ENCODE data around the gene PDCL2.
"Not testable (repeated sequence)": the region's sequence is repeated elsewhere in the genome, so short reads cannot be mapped to it uniquely, and the experiment has no call there.

The PDCL2 gene

DNA sequence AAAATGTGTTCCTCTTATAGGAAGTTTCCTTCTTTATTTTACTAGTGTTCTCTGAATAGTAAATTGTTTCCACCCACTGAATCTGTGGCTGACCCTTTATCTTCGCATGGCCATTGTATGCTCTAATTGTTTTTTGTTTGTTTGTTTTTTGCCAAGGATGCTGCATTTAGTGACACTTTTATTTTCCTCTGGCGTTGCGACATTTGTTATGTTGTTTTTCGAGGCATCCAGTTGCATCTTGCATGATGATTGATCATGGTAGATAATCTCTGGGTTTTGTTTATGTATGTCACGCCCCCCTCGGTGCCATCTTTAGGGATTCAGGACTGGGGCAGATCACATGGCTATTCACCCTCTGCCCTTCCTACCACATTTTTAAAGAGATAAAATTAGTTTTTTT lies 41.9 kb upstream of the PDCL2 start:
- TF ChIP-seq, protein P1, sequence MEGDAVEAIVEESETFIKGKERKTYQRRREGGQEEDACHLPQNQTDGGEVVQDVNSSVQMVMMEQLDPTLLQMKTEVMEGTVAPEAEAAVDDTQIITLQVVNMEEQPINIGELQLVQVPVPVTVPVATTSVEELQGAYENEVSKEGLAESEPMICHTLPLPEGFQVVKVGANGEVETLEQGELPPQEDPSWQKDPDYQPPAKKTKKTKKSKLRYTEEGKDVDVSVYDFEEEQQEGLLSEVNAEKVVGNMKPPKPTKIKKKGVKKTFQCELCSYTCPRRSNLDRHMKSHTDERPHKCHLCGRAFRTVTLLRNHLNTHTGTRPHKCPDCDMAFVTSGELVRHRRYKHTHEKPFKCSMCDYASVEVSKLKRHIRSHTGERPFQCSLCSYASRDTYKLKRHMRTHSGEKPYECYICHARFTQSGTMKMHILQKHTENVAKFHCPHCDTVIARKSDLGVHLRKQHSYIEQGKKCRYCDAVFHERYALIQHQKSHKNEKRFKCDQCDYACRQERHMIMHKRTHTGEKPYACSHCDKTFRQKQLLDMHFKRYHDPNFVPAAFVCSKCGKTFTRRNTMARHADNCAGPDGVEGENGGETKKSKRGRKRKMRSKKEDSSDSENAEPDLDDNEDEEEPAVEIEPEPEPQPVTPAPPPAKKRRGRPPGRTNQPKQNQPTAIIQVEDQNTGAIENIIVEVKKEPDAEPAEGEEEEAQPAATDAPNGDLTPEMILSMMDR (conservative IDR thresholded peaks at IDR 0.05; ENCODE audit: low read depth, low read length): no peak
- no peak overlapping the region for H3K4me3 ChIP-seq (ENCODE audit: low read length)
- DNase-seq (ENCODE audit: low read depth): no peak

DNA sequence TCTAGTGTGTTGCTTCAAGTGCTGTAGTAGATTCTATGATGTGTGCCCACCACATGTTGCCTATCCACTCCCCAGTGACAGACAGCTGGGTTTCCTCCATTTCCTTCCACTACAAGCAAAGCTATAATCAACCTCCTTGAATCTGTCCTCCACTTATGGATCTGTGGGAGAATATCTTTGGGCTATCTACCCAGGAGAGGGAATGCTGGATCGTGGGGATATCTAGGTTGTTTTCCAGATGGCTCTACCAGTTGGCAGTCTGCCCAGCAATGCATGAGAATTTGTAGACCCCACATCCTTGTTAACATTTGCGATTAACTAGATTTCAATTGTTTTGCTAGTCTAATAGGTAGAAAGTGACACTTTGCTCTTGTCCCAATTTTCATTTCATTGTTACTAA lies 33.8 kb upstream of the PDCL2 start:
- TF ChIP-seq, protein P1 (conservative IDR thresholded peaks at IDR 0.05; ENCODE audit: low read depth, low read length): no peak
- H3K4me3 ChIP-seq (ENCODE audit: low read length): no peak overlapping the region
- no peak for DNase-seq (ENCODE audit: low read depth)

DNA sequence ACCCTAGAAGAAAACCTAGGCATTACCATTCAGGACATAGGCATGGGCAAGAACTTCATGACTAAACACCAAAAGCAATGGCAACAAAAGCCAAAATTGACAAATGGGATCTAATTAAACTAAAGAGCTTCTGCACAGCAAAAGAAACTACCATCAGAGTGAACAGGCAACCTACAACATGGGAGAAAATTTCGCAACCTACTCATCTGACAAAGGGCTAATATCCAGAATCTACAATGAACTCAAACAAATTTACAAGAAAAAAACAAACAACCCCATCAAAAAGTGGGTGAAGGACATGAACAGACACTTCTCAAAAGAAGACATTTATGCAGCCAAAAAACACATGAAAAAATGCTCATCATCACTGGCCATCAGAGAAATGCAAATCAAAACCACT lies 32.0 kb upstream of the PDCL2 start:
- not testable (repeated sequence) for H3K4me3 ChIP-seq (ENCODE audit: low read length); DNase-seq (ENCODE audit: low read depth)

DNA sequence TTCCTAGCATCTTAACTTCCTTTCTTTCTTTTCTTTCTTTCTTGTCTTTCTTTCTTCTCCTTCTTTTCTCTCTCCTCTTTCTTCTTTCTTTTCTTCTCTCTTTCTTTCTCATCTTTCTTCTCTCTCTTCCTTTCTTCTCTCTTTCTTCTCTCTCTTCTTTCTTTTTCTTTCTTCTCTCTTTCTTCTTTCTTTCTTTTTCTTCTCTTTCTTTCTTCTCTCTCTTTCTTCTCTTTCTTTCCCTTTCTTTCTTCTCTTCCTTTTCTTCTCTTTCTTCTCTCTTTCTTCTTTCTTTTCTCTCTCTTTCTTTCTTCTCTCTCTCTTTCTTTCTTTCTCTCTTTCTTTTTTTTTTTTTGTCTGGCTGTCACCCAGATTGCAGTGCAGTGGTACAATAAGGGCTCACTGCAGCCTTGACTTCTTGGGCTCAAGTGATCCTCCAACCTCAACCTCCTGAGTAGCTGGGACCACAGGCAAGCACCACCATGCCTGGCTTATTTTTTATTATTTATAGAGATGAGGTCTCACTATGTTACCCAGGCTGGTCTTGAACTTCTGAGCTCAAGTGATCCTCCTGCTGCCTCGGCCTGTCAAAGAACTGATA lies 26.6 kb upstream of the PDCL2 start:
- TF ChIP-seq, protein P1 (conservative IDR thresholded peaks at IDR 0.05; ENCODE audit: low read depth, low read length): no peak
- no peak for DNase-seq (ENCODE audit: low read depth)
- no peak overlapping the region for H3K4me3 ChIP-seq (ENCODE audit: low read length)

DNA sequence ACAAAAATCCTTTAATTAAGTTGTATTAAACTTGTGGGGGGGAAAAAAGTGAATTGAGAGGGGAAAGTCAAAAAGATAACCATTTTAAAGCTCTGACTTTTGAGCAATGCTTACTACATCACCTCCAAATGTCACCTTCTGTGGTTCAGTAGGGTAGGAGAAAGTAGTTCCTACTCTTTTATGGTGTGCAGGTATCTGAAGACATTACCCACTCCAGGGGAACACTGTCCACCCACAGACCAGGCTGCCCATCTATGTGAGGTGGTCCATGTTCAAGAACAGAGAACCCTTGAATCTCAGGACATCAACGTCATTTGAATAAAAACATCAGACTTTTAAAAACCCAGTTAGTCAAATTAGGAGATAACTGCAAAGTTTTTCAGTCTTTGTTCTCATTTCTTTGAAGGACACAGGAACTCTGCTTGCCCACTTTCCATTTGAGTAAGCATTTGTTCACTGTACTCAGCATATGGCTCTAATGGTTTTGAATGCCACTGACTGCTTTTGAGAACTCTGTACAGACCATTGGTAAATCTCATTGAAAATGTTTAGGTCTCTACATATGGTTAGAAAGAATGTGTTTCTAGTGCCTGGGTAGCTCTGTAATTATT lies 25.6 kb upstream of the PDCL2 start:
- no peak for DNase-seq (ENCODE audit: low read depth)
- H3K4me3 ChIP-seq (ENCODE audit: low read length): no peak overlapping the region
- TF ChIP-seq, protein P1 (conservative IDR thresholded peaks at IDR 0.05; ENCODE audit: low read depth, low read length): no peak

DNA sequence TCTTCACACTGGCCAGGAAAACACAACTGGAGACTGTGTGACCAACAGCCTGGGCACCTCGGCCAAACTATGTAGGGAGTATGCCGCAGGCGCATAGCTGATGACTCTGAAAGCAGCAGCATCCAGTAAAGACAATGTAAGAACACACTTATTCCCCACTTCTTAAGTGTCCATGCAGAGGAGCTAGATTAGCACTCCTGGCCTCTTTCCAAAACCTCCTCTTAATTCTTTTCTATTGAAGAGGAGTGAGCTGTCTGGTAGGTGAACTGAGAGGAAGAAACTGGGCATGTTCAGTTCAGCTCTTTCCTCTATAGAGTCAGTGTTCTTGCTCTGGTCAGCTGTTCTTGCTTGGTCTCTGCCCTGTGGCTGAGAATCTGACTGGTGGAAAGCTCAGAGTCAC lies 23.0 kb upstream of the PDCL2 start:
- no peak overlapping the region for H3K4me3 ChIP-seq (ENCODE audit: low read length)
- TF ChIP-seq, protein P1 (conservative IDR thresholded peaks at IDR 0.05; ENCODE audit: low read depth, low read length): no peak
- DNase-seq (ENCODE audit: low read depth): no peak

DNA sequence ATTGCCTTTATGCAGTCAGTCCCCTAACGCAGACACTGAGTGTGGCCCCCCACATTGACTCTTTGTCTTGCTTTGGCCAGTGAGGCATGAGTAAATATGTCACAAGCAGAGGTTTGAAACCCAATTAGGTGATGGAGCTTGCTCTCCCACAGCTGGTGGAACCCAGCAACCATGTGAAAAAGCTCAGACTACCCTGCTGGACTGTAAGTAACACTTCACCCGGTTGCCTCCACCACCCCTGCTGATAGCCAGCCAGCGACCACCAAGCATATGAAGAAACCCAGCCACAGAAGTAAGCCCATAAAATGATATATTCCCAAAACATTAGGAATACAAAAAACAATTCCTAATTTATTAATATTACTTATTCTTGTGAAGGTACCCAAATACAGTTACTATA lies 21.6 kb upstream of the PDCL2 start:
- H3K4me3 ChIP-seq (ENCODE audit: low read length): no peak overlapping the region
- DNase-seq (ENCODE audit: low read depth): no peak
- TF ChIP-seq, protein P1 (conservative IDR thresholded peaks at IDR 0.05; ENCODE audit: low read depth, low read length): no peak

All from retinal pigment epithelial cell (primary cell).